GM20000 (cell line): Measurements from ENCODE around the gene SERTAD3.
"Not testable (repeated sequence)": the region's sequence is repeated elsewhere in the genome, so short reads cannot be mapped to it uniquely, and the experiment has no call there.

Experiments
- DNase-seq: peaks from one replicate; pipeline ENCODE4 v3.0.0; 2012; ENCODE audit warnings: low spot score
- TF ChIP-seq, protein P1 (sequence below): IDR thresholded peaks from 2 replicates; pipeline ENCODE4 v1.5.1; 2012; ENCODE audit warnings: mild to moderate bottlenecking, control low read depth; ENCODE audit errors: extremely low read depth, missing control alignments

SERTAD3 gene

DNA sequence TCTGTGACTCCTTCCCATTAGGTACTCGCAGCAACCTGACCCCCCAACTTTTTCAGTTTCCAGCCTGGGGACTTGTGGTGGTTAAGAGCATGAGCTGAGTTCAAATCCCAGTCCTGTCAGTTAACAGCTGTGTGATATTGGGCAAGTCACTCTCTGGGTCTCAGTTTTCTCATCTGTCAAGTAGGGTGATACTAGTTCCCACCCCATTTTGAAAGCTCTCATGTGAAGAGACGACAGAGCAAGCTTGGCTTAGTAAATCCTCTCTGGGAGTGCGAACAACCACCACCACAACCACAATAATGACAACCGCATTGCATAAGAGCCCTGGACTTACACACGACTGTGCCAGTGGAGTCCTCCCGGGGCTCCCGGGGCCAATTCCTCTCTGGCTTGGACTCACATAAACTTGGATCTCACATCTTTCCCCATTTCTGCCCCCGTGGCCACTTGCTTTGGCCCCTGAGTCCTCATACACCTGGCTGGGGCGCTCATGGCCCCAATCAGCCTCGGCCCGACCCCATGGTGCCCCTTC is 21.0 kb upstream of the SERTAD3 start:
- TF ChIP-seq, protein P1, sequence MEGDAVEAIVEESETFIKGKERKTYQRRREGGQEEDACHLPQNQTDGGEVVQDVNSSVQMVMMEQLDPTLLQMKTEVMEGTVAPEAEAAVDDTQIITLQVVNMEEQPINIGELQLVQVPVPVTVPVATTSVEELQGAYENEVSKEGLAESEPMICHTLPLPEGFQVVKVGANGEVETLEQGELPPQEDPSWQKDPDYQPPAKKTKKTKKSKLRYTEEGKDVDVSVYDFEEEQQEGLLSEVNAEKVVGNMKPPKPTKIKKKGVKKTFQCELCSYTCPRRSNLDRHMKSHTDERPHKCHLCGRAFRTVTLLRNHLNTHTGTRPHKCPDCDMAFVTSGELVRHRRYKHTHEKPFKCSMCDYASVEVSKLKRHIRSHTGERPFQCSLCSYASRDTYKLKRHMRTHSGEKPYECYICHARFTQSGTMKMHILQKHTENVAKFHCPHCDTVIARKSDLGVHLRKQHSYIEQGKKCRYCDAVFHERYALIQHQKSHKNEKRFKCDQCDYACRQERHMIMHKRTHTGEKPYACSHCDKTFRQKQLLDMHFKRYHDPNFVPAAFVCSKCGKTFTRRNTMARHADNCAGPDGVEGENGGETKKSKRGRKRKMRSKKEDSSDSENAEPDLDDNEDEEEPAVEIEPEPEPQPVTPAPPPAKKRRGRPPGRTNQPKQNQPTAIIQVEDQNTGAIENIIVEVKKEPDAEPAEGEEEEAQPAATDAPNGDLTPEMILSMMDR, result no peak
- no peak for DNase-seq

DNA sequence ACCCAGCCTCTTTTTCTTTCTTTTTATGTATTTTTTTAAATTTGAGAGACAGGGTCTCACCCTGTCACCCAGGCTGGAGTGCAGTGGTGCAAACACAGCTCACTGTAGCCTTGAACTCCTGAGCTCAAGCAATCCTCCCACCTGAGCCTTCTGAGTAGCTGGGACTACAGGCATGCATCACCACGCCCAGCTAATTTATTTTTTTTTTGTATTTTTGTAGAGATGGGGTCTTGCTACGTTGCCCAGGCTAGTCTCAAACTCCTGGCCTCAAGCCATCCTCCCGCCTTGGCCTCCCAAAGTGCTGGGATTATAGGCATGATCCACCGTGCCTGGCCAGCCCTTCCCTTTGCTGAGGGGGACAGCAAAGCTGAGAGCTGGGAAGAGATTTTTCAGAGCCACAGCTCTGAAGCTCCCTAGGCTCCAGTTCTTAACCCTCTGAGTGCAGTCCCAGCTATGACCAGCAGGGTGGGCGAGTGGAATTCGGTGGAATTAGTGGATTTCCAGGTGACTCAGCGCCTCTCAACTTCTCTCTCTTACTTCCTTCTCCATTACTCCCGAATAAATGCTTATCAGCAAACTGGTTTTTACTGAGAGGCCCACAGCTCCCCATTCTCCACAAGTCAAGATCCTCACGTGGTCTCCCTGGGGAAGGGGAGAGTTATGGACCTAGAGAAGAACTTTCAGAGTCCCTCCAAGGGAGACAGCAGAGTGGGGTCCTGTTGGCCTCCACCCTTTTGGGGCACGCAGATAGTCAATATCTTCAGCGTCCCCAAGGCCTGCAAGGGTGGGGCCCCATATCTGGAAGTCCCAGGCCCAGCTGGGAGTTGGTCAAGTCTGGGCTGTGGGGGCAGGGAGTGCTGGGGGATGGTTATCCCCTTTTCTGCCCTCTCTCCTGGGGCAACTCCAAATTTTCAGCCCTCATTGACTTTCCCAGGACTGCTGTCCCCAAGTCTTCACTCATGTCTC is 20.2 kb upstream of the SERTAD3 start:
- peak; percentile 66 for DNase-seq
- TF ChIP-seq, protein P1, result peak; percentile 55

DNA sequence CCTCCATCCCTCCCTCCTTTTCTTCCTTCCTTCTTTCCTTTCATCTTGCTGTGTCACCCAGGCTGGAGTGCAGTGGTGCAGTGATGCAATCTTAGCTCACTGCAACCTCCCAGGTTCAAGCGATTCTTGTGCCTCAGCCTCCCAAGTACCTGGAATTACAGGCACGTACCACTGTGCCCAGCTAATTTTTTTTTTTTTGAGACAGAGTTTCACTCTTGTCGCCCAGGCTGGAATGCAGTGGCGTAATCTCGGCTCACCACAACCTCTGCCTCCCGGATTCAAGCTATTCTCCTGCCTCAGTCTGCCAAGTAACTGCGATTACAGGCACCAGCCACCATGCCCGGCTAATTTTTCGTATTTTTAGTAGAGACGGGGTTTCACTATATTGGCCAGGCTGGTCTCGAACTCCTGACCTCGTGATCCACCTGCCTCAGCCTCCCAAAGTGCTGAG is 19.5 kb upstream of the SERTAD3 start:
- not testable (repeated sequence) for DNase-seq

DNA sequence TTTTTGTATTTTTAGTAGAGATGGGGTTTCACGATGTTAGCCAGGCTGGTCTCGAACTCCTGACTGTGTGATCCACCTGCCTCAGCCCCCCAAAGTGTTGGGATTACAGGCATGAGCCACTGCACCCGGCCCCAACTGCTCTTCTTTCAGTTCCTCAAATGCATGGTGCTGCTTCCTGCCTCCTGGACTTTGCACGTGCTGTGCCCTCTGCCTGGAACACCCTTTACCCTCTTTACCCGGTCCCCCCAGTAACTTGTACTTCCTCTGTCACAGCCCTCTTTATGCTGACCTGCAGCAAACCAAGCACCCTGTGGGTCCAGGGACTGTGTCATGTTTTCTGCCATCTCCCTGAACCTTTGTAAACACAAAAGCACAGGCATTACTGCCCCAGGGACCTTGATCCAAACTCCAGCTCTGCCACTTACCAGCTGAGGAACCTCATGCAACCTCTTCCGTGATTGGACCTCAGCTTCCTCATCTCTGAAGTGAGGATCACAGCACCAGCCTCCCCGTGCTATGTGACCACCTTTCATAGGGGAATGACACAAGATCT is 17.6 kb upstream of the SERTAD3 start:
- no peak for DNase-seq
- TF ChIP-seq, protein P1, result no peak

DNA sequence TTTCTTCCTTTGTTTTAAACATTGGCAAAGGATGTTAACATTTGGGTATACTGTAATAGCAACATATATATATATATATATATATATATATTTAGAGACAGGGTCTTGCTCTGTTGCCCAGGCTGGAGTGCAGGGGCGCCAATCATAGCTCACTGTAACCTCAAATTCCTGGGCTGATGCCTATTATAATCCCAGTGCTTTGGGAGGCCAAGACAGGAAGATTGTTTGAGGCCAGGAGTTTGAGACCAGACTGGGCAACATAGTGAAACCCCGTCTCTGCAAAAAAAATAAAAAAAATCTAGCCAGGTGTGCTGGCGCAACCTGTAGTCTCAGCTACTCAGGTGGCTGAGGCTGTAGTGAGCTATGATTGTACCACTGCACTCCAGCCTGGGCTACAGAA is 16.1 kb upstream of the SERTAD3 start:
- TF ChIP-seq, protein P1, result no peak
- no peak for DNase-seq

DNA sequence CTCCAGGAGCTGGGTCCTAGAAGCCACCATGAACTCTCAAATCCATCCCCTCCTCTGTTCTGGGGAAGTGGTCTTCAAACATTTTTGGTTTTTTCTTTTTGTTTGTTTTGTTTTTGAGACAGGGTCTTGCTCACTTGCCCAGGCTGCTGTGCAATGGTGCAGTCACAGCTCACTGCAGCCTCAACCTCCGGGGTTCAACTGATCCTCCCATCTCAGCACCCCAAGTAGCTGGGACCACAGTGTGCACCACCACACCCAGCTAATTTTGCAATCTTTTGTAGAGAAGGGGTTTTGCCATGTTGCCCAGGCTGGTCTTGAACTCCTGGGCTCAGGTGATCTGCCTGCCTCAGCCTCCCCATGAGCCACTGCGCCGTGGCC is 14.5 kb upstream of the SERTAD3 start:
- TF ChIP-seq, protein P1, result no peak
- DNase-seq, result no peak

- DNase-seq, result no peak
- TF ChIP-seq, protein P1, result no peak
Measured at GRCh38 chr19:40457953-40458596, 13.9 kb upstream of the SERTAD3 start.
